ENCODE measurements around the gene NBL1. TPM values are rescaled to one million over a fixed set of nuclear protein-coding genes. Genes with fewer than 3 reads are reported as not detected.

The NBL1 gene
- total RNA-seq, 1 donor from 2014 or later, result 38.1 TPM

DNA sequence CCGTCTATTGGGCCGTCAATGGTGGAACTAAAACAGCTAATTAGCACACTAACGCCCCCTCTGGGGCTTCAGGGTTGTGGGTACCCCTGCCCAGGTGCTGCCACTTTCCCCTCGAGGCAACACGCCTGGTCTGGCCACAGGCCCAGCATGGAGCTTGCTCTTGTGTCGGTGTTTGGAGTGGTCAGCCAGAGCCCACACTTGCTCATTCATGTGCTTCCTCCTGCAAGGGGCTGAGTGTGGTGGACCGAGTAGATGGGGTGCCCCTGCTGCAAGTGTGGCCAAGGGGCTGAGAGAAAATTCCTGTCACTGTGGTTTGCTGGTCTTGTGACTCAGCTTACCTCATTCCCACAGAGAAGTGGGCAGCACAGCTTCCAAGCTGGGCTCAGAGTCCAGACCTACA lies 46.2 kb downstream of the NBL1 start:
- TF ChIP-seq, protein P1, sequence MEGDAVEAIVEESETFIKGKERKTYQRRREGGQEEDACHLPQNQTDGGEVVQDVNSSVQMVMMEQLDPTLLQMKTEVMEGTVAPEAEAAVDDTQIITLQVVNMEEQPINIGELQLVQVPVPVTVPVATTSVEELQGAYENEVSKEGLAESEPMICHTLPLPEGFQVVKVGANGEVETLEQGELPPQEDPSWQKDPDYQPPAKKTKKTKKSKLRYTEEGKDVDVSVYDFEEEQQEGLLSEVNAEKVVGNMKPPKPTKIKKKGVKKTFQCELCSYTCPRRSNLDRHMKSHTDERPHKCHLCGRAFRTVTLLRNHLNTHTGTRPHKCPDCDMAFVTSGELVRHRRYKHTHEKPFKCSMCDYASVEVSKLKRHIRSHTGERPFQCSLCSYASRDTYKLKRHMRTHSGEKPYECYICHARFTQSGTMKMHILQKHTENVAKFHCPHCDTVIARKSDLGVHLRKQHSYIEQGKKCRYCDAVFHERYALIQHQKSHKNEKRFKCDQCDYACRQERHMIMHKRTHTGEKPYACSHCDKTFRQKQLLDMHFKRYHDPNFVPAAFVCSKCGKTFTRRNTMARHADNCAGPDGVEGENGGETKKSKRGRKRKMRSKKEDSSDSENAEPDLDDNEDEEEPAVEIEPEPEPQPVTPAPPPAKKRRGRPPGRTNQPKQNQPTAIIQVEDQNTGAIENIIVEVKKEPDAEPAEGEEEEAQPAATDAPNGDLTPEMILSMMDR (IDR thresholded peaks at IDR 0.05; ENCODE audit: unreplicated experiment), result no peak
- DNase-seq (ENCODE audit: low spot score), result no peak
- Mint-ChIP-seq H3K27me3 (ENCODE audit: unreplicated experiment) (no peaks in the 10 kb centered on the region), H3K9me3 (ENCODE audit: unreplicated experiment) (no peaks in the 10 kb centered on the region), H3K4me1 (ENCODE audit: unreplicated experiment) (no peaks in the 10 kb centered on the region), H3K36me3 (ENCODE audit: low read depth, unreplicated experiment) (peaks cover 3% of the 10 kb centered on the region), H3K27ac (ENCODE audit: unreplicated experiment) (no peak overlapping the region), H3K4me3 (ENCODE audit: unreplicated experiment) (no peak overlapping the region)

DNA sequence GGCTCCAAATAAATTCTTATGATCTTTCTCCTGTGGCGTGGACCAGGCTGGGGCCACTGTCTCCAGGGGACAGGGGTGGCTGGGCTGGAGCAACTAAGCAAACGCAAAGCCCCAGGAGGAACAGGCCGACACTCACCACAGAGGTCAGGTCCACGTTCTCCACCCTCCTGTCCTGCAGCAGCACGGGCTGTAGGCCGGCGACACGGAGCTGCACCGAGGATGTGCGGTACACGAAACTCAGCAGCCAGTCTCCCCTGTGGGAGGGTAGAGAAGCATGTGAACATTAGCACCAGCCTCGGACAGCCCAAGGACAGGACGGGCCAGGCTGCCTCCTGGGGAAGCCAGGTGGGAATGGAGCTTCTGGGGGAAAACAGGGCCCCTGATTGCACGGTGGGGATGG lies 50.2 kb downstream of the NBL1 start:
- Mint-ChIP-seq H3K36me3 (ENCODE audit: low read depth, unreplicated experiment) (peaks cover 3% of the 10 kb centered on the region), H3K4me3 (ENCODE audit: unreplicated experiment) (no peak overlapping the region), H3K27me3 (ENCODE audit: unreplicated experiment) (peaks cover 1% of the 10 kb centered on the region), H3K27ac (ENCODE audit: unreplicated experiment) (no peak overlapping the region), H3K4me1 (ENCODE audit: unreplicated experiment) (no peaks in the 10 kb centered on the region), H3K9me3 (ENCODE audit: unreplicated experiment) (no peaks in the 10 kb centered on the region)
- TF ChIP-seq, protein P1 (IDR thresholded peaks at IDR 0.05; ENCODE audit: unreplicated experiment), result no peak
- DNase-seq (ENCODE audit: low spot score), result no peak

DNA sequence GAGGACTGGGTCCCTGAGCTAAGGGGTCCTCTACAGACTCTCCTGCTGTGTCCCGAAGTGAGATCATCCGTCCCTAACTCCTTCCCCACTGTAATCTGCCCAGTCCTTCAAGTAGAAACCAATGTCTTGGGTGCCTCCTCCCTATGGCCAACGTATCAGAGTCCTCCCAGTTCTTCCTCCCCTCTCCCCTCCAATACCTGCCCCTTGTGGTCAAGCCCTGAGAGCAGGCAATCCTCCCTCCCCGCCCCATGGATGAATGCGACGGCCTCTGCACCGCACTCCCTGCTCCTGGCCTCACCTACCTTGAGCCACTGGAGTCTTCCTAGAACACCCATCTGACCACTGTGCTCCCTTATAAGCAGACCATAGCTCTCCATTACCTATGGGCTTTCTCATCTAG lies 51.7 kb downstream of the NBL1 start:
- Mint-ChIP-seq H3K4me1 (ENCODE audit: unreplicated experiment) (no peaks in the 10 kb centered on the region), H3K36me3 (ENCODE audit: low read depth, unreplicated experiment) (no peaks in the 10 kb centered on the region), H3K27me3 (ENCODE audit: unreplicated experiment) (peaks cover 3% of the 10 kb centered on the region), H3K9me3 (ENCODE audit: unreplicated experiment) (no peaks in the 10 kb centered on the region), H3K27ac (ENCODE audit: unreplicated experiment) (no peak overlapping the region), H3K4me3 (ENCODE audit: unreplicated experiment) (no peak overlapping the region)
- DNase-seq (ENCODE audit: low spot score), result no peak
- TF ChIP-seq, protein P1 (IDR thresholded peaks at IDR 0.05; ENCODE audit: unreplicated experiment), result no peak

DNA sequence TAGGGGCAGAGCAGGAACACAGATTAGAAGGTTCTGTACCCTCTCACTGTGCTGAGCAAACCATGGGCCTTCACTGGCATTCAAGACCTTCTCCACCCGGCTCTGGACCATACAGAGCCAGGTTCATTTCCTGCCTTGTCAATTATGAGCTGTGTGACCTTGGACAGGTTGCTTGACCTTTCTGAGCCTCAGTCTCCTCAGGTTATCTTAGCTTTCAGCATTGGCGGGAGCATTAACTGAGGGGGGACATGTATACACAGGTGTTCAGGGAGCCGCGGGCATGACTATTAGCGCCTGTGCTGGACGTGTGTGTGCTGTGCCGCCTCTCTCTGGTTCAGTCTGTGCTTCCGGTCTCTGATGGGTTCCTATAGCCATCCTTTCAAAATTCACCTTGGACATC lies 52.7 kb downstream of the NBL1 start:
- Mint-ChIP-seq H3K27me3 (ENCODE audit: unreplicated experiment) (peaks cover 3% of the 10 kb centered on the region), H3K4me3 (ENCODE audit: unreplicated experiment) (no peak overlapping the region), H3K27ac (ENCODE audit: unreplicated experiment) (no peak overlapping the region), H3K4me1 (ENCODE audit: unreplicated experiment) (no peaks in the 10 kb centered on the region), H3K9me3 (ENCODE audit: unreplicated experiment) (no peaks in the 10 kb centered on the region), H3K36me3 (ENCODE audit: low read depth, unreplicated experiment) (no peaks in the 10 kb centered on the region)
- TF ChIP-seq, protein P1 (IDR thresholded peaks at IDR 0.05; ENCODE audit: unreplicated experiment), result no peak
- no peak for DNase-seq (ENCODE audit: low spot score)

DNA sequence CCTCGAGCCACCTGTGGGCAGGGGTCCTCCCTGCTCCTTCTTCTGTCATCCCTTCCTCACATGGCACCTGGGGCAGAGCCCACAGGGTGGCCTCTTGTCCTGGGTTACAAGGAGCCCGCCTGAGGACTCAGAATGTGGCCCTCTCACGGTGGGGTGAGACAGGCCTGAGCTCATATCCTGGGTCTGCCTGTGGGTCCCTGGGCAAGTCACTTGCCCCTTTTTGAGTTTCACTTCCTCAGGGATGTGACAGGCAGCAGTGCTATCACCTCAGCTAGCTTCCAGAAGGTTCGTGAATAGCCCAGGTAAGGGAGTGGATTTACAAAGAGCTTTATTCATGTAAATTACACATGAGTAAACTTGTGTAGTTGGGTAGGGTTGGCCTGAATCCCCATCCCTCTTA lies 54.1 kb downstream of the NBL1 start:
- Mint-ChIP-seq H3K27me3 (ENCODE audit: unreplicated experiment) (peaks cover 3% of the 10 kb centered on the region), H3K4me3 (ENCODE audit: unreplicated experiment) (no peak overlapping the region)
- no peak for DNase-seq (ENCODE audit: low spot score)

More for the DNA sequence above, 54.1 kb downstream of the NBL1 start:
- TF ChIP-seq, protein P1 (IDR thresholded peaks at IDR 0.05; ENCODE audit: unreplicated experiment), result no peak
- Mint-ChIP-seq H3K27ac (ENCODE audit: unreplicated experiment) (no peak overlapping the region), H3K4me1 (ENCODE audit: unreplicated experiment) (no peaks in the 10 kb centered on the region), H3K9me3 (ENCODE audit: unreplicated experiment) (no peaks in the 10 kb centered on the region), H3K36me3 (ENCODE audit: low read depth, unreplicated experiment) (no peaks in the 10 kb centered on the region)

All from endothelial cell (in vitro differentiated cells).